ENCODE measurements around the gene OCA2.

OCA2 gene

DNA sequence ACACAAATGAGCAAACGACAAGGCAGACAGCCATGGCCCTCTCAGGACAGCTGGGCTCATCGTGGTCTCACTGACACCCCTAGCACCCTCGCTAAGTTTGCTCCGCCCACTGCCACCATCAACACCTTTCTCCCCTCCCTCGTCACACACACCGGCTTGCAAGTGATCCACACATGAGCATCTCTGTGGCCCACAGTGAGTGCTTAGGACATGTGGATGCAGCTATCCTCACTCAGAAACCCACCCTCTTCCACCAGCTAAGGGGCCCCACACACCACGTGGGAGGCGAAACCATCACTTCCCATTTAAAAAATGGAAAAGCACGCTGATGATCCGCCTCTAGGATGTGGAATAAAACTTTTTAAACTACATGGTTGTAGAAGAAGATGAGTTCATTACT lies 105.6 kb downstream of the OCA2 start:
- no peak overlapping the region for H3K4me3 ChIP-seq (replicated peaks; ENCODE audit: low read depth, low read length)
- TF ChIP-seq, protein P1, sequence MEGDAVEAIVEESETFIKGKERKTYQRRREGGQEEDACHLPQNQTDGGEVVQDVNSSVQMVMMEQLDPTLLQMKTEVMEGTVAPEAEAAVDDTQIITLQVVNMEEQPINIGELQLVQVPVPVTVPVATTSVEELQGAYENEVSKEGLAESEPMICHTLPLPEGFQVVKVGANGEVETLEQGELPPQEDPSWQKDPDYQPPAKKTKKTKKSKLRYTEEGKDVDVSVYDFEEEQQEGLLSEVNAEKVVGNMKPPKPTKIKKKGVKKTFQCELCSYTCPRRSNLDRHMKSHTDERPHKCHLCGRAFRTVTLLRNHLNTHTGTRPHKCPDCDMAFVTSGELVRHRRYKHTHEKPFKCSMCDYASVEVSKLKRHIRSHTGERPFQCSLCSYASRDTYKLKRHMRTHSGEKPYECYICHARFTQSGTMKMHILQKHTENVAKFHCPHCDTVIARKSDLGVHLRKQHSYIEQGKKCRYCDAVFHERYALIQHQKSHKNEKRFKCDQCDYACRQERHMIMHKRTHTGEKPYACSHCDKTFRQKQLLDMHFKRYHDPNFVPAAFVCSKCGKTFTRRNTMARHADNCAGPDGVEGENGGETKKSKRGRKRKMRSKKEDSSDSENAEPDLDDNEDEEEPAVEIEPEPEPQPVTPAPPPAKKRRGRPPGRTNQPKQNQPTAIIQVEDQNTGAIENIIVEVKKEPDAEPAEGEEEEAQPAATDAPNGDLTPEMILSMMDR (IDR thresholded peaks at IDR 0.05; ENCODE audit: low read depth, low read length, missing control alignments): no peak
- DNase-seq (ENCODE audit: extremely low read depth, low read depth): no peak

DNA sequence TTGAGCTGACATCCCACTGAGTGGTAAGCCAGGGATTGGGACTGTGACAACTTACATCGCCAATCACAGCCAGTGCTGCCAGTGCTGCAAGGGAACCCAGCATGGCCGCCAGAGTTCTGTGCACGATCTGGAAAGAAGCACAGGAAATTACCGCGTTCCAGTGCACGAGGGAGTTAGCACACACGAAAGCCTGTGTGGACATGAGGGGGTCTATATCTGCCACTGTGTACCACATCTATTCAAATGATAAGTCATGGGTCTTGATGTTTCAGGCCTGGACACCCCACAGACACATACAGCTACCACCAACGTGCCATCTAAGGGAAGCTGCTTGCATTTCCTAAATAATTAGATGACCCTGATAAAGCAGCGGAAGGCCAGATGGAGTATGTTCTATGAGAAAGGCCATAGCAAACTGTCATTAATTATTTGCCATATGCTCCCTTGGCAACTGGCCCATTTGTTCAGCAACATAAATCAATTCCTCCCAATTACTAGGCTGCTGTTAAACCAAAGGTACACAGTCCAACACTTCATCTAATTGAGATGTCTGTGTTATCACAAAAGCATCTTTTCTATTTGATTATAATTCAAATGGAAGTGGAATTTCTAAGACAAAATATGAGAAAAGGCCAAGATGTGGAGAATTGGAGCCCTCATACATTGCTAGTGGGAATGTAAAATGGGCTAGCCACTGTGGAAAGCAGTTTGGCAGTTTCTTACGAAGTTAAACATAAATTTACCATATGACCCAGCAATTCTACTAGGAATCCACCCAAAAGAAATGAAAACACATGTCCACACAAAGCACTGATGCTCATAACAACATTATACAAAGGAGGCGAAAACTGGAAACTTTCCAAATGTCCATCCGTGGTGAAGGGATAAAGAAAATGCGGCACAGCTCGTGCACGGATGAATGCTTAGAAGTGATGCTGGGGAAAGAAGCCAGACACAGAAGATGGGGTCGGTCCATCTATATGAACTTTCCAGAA lies 108.3 kb downstream of the OCA2 start:
- TF ChIP-seq, protein P1 (IDR thresholded peaks at IDR 0.05; ENCODE audit: low read depth, low read length, missing control alignments): no peak
- DNase-seq (ENCODE audit: extremely low read depth, low read depth): no peak
- H3K4me3 ChIP-seq (replicated peaks; ENCODE audit: low read depth, low read length): no peak overlapping the region

DNA sequence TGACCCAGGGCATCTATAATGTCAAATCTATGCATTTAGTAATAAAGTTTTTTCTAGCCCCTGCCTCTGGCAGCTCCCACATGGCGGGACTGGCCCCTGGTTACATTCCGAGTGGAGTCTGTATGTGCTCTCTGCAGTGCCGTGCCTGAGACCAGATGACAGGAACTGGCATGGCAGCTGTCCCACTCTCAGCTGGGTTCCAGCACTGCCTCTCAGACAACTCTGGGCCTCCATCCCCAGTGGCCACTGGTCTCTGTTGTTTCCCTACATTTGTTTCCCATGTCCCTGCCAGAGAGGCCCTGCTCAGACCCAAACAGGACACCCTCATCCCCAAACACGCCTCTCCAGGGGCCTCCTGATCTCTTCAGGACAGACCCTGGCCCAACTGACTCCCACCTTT lies 109.3 kb downstream of the OCA2 start:
- TF ChIP-seq, protein P1 (IDR thresholded peaks at IDR 0.05; ENCODE audit: low read depth, low read length, missing control alignments): no peak
- no peak for DNase-seq (ENCODE audit: extremely low read depth, low read depth)
- no peak overlapping the region for H3K4me3 ChIP-seq (replicated peaks; ENCODE audit: low read depth, low read length)

DNA sequence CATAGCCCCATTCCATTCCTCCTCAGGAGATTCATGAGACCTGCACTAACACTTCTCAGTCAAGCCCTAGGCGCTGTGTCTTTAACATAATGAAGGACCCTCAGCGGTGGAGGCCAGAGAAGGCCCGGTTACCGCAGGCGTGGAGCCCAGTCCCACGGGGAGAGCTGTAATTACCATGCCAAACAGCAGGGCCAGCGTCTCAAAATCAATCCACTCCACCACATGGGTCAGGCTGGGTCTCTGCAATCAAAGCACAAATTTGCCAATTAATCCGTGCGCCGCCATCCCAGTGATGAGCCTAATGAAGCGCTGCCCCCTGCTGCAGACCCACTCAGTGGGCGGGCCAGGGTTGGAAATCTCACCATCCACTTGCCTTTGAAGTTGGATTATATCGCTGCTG lies 109.7 kb downstream of the OCA2 start:
- no peak for DNase-seq (ENCODE audit: extremely low read depth, low read depth)
- no peak overlapping the region for H3K4me3 ChIP-seq (replicated peaks; ENCODE audit: low read depth, low read length)
- TF ChIP-seq, protein P1 (IDR thresholded peaks at IDR 0.05; ENCODE audit: low read depth, low read length, missing control alignments): no peak

DNA sequence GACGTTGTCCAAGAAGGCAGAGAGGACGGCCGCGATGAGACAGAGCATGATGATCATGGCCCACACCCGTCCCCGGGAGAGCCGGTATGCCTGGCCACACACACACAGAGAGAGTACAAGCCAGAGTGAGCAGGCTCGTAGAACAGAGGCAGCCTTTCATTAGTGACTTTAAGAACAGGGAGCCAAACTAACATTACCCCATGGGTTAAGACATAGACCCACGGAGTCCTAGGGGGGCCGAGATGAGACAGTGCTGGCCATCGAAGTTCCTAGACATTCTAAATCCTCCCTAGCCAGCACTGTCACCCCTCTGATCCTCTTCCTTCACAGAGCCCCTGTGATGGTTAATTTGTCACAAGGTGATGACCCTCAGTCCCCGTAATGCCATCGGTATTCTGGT lies 114.0 kb downstream of the OCA2 start:
- no peak for DNase-seq (ENCODE audit: extremely low read depth, low read depth)
- TF ChIP-seq, protein P1 (IDR thresholded peaks at IDR 0.05; ENCODE audit: low read depth, low read length, missing control alignments): no peak

DNA sequence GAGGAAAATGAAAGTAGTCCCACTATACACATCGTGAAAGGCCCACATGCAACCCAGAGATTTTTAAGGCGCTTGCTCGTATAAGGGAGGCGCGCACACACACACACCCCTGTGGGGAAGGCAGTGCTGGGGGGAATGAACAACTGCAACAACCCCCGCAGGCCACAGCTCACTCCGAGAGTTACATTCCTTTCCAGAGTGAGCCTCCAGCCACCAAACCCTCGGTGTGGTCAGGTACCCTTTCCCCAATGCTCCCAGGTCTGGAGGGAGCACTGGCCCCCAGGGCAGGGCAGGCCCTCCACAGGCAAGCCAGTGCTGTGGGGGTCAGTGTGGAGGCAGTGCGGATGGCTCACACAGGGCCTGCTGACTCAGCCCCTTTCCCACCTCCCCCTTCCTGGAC lies 115.6 kb downstream of the OCA2 start:
- no peak for DNase-seq (ENCODE audit: extremely low read depth, low read depth)
- H3K4me3 ChIP-seq (replicated peaks; ENCODE audit: low read depth, low read length): no peak overlapping the region
- TF ChIP-seq, protein P1 (IDR thresholded peaks at IDR 0.05; ENCODE audit: low read depth, low read length, missing control alignments): no peak

More for the DNA sequence above, 114.0 kb downstream of the OCA2 start:
- H3K4me3 ChIP-seq (replicated peaks; ENCODE audit: low read depth, low read length): no peak overlapping the region

Measured in HFF-Myc (cell line).